ENCODE data around the gene SCAMP4. TPM values are rescaled to one million over a fixed set of nuclear protein-coding genes. Genes with fewer than 3 reads are reported as not detected.
A peak's percentile ranks its signal among the peaks of the same experiment; 100 is the strongest.
"Not testable (repeated sequence)": the region's sequence is repeated elsewhere in the genome, so short reads cannot be mapped to it uniquely, and the experiment has no call there.

SCAMP4 gene
- total RNA-seq, 1 donor from 2014 or later, result 322 TPM

DNA sequence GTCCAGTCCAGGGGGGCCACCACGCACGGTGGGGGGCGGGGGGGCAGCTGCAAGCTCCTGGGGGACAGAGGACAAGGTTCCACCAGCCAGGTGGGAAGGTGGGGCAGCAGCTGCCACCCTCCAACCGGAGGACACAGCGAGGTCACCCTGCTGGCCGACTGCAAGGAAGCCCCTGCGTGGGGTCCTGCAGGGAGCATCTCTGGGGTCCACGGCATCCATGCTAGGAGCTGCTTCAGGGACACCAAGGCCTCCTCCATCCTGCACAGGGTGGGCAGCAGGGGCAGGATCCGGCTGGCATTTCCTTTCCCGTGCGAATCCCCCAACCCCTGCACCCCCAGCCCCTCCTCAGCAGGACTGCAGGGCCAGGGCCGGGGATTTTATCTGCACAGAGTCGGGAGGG, 33.6 kb upstream of the SCAMP4 start:
- Histone ChIP-seq H3K4me3 (no peak overlapping the region), H3K4me1 (peaks cover 17 to 29% of the 10 kb centered on the region in 2 donors), H3K27me3 (no peaks in the 10 kb centered on the region), H3K9me3 (no peaks in the 10 kb centered on the region), H3K27ac (no peak overlapping the region), H3K36me3 (peaks cover 6 to 8% of the 10 kb centered on the region in 2 donors)
- DNase-seq (ENCODE audit: low spot score in 2 of 2), result no peak
- TF ChIP-seq, protein P1, sequence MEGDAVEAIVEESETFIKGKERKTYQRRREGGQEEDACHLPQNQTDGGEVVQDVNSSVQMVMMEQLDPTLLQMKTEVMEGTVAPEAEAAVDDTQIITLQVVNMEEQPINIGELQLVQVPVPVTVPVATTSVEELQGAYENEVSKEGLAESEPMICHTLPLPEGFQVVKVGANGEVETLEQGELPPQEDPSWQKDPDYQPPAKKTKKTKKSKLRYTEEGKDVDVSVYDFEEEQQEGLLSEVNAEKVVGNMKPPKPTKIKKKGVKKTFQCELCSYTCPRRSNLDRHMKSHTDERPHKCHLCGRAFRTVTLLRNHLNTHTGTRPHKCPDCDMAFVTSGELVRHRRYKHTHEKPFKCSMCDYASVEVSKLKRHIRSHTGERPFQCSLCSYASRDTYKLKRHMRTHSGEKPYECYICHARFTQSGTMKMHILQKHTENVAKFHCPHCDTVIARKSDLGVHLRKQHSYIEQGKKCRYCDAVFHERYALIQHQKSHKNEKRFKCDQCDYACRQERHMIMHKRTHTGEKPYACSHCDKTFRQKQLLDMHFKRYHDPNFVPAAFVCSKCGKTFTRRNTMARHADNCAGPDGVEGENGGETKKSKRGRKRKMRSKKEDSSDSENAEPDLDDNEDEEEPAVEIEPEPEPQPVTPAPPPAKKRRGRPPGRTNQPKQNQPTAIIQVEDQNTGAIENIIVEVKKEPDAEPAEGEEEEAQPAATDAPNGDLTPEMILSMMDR (IDR thresholded peaks at IDR 0.05), result no peak
- intact Hi-C loops (cut with DNase I), result no loop called here

DNA sequence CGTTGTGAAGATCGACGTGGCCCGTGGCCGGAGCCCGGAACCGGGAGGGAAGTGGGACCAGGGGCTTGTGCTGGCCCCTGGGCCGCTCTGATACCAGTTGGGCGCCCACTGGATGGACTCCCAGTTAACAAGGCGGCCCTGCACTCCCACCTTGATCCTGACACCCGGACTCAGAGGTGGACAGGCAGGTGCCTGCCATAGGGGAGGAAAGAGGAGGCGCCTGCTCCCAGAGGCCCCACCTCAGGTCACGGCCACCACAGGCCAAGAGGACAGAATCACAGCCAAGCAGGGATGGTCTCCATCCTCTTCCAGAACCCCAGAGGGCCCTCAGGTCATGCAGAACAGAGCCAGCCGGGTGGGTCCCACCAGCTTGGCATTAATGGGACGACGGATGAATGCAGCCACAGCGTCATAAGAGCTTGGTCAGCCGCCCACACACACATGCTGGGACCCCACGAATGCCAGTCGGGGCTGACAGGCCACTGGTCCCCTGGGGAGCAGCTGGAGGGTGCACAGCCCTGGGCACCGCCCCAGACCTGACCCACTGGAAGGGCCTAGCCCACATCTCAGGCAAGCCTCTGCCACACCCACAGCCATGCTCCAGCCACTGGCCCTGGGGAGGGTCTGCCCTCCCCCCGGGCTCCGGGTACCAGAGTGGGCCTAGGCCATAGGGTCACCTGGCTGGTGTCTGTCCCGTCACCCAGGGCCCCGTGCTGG, 32.2 kb upstream of the SCAMP4 start:
- peak overlapping the region in 1 of 2 donors; percentile 90 for H3K4me3 ChIP-seq
- no peaks in the 10 kb centered on the region for H3K27me3 ChIP-seq
- peak overlapping the region; percentile 56 to 93 for H3K27ac ChIP-seq
- H3K9me3 ChIP-seq, result no peaks in the 10 kb centered on the region
- TF ChIP-seq, protein P1 (IDR thresholded peaks at IDR 0.05), result no peak
- H3K4me1 ChIP-seq, result peaks cover 17 to 31% of the 10 kb centered on the region in 2 donors
- intact Hi-C loops (cut with DNase I), result no loop called here
- H3K36me3 ChIP-seq, result peaks cover 6 to 8% of the 10 kb centered on the region in 2 donors
- no peak for DNase-seq (ENCODE audit: low spot score in 2 of 2)

DNA sequence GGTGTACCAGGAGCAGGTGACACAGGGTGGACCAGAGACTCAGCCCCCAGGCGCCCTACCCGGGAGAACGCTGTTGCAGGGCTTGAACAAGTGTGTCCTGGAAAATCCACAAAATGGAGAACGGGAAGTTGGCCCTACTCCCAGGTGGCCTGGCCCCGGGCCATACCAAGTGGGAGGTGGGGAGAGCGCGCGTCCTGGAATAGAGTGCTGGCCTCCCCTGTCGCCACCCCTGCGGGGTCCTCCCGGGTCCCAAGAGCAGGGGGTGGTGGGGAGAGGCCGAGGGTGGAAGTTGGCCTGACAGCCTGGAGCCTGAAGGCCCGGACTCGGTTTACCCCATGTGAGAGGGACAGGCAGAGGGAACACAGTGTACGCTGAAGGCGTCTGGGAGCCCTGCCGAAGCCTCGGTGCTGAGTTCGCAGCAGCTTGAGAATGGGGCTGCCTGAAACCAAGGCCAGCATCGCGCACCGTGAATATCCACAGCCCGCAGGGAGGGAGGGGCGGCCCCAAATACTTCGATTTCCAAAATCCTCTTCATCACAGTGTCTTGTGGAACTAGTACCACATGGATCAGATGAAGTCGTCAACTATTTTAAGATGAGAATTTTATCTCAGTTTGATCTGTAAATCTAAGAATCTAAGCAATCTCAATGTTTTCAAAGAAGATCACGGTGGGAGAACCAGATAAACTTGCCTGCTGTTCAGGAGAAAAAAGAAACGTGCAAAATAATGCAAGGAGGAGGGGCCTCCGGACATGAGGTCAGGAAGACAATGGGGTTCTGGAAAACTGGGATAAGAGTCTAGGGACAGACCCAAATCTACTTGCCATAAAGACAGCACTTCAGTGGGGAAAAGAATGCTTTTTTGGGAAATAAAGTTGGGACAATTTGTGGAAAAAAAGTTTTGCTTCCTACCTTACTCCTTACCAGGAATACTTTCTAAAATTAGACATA, 31.4 kb upstream of the SCAMP4 start:
- no peaks in the 10 kb centered on the region for H3K9me3 ChIP-seq
- H3K36me3 ChIP-seq, result peaks cover 6 to 8% of the 10 kb centered on the region in 2 donors
- DNase-seq (ENCODE audit: low spot score in 2 of 2), result no peak
- H3K4me3 ChIP-seq, result peak overlapping the region; percentile 17 to 90
- H3K27ac ChIP-seq, result peak overlapping the region; percentile 56 to 93
- TF ChIP-seq, protein P1 (IDR thresholded peaks at IDR 0.05), result no peak
- no peaks in the 10 kb centered on the region for H3K27me3 ChIP-seq
- intact Hi-C loops (cut with DNase I), result no loop called here
- peaks cover 17 to 31% of the 10 kb centered on the region in 2 donors for H3K4me1 ChIP-seq

DNA sequence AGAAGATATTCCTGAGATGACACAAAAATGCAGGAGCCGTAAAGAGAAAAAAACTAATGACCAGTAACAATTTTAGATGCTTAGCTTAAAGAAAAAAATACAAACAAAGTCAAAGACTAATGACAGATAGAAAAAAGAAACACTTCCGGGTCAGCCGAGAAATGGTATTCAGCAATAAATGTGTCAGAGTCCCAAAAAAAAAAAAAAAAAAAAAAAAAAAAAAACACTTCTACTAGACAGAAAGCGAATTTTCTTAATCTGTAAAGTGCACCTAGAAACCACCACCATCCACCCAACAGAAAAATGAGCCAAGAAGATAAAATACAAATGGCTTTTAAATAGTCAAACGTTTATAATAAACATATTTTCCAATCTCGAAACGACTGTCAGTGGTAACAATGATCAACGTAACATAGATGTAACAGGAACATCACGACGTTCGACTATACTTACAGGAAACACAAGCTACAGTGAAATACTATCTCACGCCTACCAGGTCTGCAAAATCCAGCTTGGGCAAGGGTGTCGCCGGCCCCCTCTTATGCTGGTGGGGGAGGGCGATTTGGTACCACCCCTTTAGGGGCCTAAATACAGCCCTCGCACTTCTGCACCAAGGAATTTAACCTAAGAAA, 30.5 kb upstream of the SCAMP4 start:
- H3K4me1 ChIP-seq, result peaks cover 17 to 31% of the 10 kb centered on the region in 2 donors
- no peaks in the 10 kb centered on the region for H3K9me3 ChIP-seq
- peak overlapping the region; percentile 93 to 98 for H3K27ac ChIP-seq
- no peak for DNase-seq (ENCODE audit: low spot score in 2 of 2)
- H3K4me3 ChIP-seq, result peak overlapping the region; percentile 90 to 98
- H3K27me3 ChIP-seq, result no peaks in the 10 kb centered on the region
- TF ChIP-seq, protein P1 (IDR thresholded peaks at IDR 0.05), result no peak
- H3K36me3 ChIP-seq, result peaks cover 6 to 8% of the 10 kb centered on the region in 2 donors
- intact Hi-C loops (cut with DNase I), result loop anchor here (1.0 kb wide), 1 partner anchor 10 kb away; no protein-coding TSS in a partner anchor

DNA sequence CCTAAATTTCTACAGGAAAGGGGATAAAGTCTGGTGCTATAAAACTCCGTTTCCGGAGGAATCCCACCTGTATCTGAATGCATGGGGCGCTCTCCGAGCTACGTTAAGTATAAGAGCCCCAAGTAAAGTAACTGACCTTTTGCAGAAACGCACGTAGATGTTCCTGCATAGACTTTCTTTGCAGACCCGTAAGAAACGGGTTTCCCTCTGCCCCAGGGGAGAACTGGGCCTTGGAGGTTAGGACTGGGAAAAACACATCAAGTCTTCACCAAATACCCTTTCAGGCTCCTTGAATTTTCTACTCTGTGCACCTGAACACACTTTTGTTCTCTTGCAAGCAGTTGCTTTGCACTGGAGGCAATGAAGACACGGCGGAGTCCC, 29.9 kb upstream of the SCAMP4 start:
- not testable (repeated sequence) for DNase-seq (ENCODE audit: low spot score in 2 of 2); H3K9me3 ChIP-seq; H3K27me3 ChIP-seq; H3K36me3 ChIP-seq
- Histone ChIP-seq H3K27ac (peak overlapping the region; percentile 93 to 98), H3K4me3 (peak overlapping the region; percentile 90 to 98), H3K4me1 (peaks cover 17 to 31% of the 10 kb centered on the region in 2 donors)
- intact Hi-C loops (cut with DNase I), result loop anchor here (1.0 kb wide), 1 partner anchor 11 kb away; no protein-coding TSS in a partner anchor
